BE2C (cell line): ENCODE results near the gene MRPL34.
"Not testable (repeated sequence)": the region's sequence is repeated elsewhere in the genome, so short reads cannot be mapped to it uniquely, and the experiment has no call there.

Source experiments
- DNase-seq: peaks from one replicate; pipeline ENCODE4 v3.0.0-alpha.2; 2020
- H3K27me3 ChIP-seq: fragments of 250-450 bp; sonication (Bioruptor Pico); 2 replicates; pipeline ENCODE4 v1.5.1; 2020; ENCODE audit warnings: mild to moderate bottlenecking
- H3K36me3 ChIP-seq: fragments of 250-450 bp; sonication (Bioruptor Pico); 2 replicates; pipeline ENCODE4 v1.5.1; 2020; ENCODE audit warnings: mild to moderate bottlenecking
- H3K4me1 ChIP-seq: fragments of 250-450 bp; sonication (Bioruptor Pico); 2 replicates; pipeline ENCODE4 v1.5.1; 2020
- H3K4me3 ChIP-seq: 2 replicates; pipeline ENCODE4 v1.5.1; 2011; ENCODE audit warnings: low read depth, low read length
- H3K9me3 ChIP-seq: fragments of 250-450 bp; sonication (Bioruptor Pico); 2 replicates; pipeline ENCODE4 v1.5.1; 2020
- CTCF ChIP-seq: IDR thresholded peaks from 2 replicates; pipeline ENCODE4 v1.5.1; 2012; ENCODE audit warnings: mild to moderate bottlenecking, low read depth, low read length

Gene MRPL34

GRCh38 chr19:17266975-17267788 is 38.5 kb upstream of the MRPL34 start, which contains the start of gene BABAM1:
Gene BABAM1, plus strand, starts transcription at chr19:17267443. Its CDS starts 1,364 bp downstream, at chr19:17268807.
- peak within 1 kb of the TSS; percentile 99 for H3K4me3 ChIP-seq
- no peak for TF ChIP-seq CTCF
- H3K9me3 ChIP-seq, result no peaks in the 10 kb centered on the region
- DNase-seq, result peak; percentile 98
- no peaks in the 10 kb centered on the region for H3K27me3 ChIP-seq
- H3K36me3 ChIP-seq, result peaks cover 13% of the 10 kb centered on the region
- H3K4me1 ChIP-seq, result no peaks in the 10 kb centered on the region

GRCh38 chr19:17268754-17269153 is 36.9 kb upstream of the MRPL34 start:
- Histone ChIP-seq H3K4me3 (no peak overlapping the region), H3K27me3 (no peaks in the 10 kb centered on the region), H3K4me1 (no peaks in the 10 kb centered on the region), H3K9me3 (no peaks in the 10 kb centered on the region), H3K36me3 (peaks cover 13% of the 10 kb centered on the region)
- no peak for TF ChIP-seq CTCF
- no peak for DNase-seq

- not testable (repeated sequence) for H3K4me1 ChIP-seq, H3K4me3 ChIP-seq, H3K9me3 ChIP-seq, DNase-seq, H3K27me3 ChIP-seq
- H3K36me3 ChIP-seq, result peaks cover 21% of the 10 kb centered on the region
Measured at GRCh38 chr19:17274892-17275291, 30.8 kb upstream of the MRPL34 start.

- Histone ChIP-seq H3K4me1 (no peaks in the 10 kb centered on the region), H3K9me3 (no peaks in the 10 kb centered on the region), H3K36me3 (peaks cover 18% of the 10 kb centered on the region), H3K27me3 (no peaks in the 10 kb centered on the region), H3K4me3 (no peak overlapping the region)
- no peak for DNase-seq
- no peak for TF ChIP-seq CTCF
Measured at GRCh38 chr19:17275441-17276175, 30.1 kb upstream of the MRPL34 start.

- TF ChIP-seq CTCF, result no peak
- Histone ChIP-seq H3K27me3 (peaks cover 5% of the 10 kb centered on the region; the same call in 1 of the 2 replicates), H3K4me3 (no peak overlapping the region), H3K36me3 (peaks cover 6% of the 10 kb centered on the region), H3K9me3 (no peaks in the 10 kb centered on the region), H3K4me1 (no peaks in the 10 kb centered on the region)
- no peak for DNase-seq
Measured at GRCh38 chr19:17279436-17279835, 26.2 kb upstream of the MRPL34 start.

- peaks cover 2% of the 10 kb centered on the region; the same call in 1 of the 2 replicates for H3K36me3 ChIP-seq
- peak within 1 kb of the TSS; percentile 33 for H3K4me3 ChIP-seq
- no peak for DNase-seq
Measured at GRCh38 chr19:17281391-17282304, 24.0 kb upstream of the MRPL34 start, which contains the start of gene ANKLE1. Gene ANKLE1, plus strand, starts transcription at chr19:17281901. Its CDS starts 20 bp downstream, at chr19:17281921.

More at GRCh38 chr19:17281391-17282304, 24.0 kb upstream of the MRPL34 start, which contains the start of gene ANKLE1:
- Histone ChIP-seq H3K9me3 (no peaks in the 10 kb centered on the region), H3K27me3 (peaks cover 5% of the 10 kb centered on the region; the same call in 1 of the 2 replicates), H3K4me1 (no peaks in the 10 kb centered on the region)
- no peak for TF ChIP-seq CTCF
